NCI-H1436 treated with DMSO at 0.1 percent for 48 hours (cell line): Measurements from ENCODE around the gene WNT8B.

Experiments used
- DNase-seq: peaks from one replicate; lab custom pipeline; 2025; lab: John Stamatoyannopoulos, UW

WNT8B gene

GRCh38 chr10:100483876-100484666 is 21.3 kb downstream of the WNT8B start:
- no peak for DNase-seq

DNA sequence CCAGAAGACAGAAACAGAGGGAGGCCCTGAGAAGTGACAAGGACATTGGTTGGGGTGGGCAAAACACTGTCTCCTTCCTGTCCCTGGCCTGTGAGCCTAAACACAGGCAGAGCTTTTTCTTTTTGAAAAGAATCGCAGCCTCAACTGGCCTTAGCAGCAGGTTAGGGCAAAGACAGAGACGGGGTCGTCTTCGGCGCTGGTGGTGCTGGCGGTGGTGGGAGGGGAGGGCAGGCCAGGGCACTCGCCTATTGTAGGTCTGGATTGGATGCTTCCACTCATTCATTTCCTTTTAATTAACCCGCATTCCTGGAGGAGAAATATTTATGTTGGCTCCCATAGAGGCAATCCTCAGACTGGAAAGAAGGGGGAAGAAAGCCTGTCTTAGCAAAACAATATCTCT is 22.6 kb downstream of the WNT8B start:
- DNase-seq: no peak

DNA sequence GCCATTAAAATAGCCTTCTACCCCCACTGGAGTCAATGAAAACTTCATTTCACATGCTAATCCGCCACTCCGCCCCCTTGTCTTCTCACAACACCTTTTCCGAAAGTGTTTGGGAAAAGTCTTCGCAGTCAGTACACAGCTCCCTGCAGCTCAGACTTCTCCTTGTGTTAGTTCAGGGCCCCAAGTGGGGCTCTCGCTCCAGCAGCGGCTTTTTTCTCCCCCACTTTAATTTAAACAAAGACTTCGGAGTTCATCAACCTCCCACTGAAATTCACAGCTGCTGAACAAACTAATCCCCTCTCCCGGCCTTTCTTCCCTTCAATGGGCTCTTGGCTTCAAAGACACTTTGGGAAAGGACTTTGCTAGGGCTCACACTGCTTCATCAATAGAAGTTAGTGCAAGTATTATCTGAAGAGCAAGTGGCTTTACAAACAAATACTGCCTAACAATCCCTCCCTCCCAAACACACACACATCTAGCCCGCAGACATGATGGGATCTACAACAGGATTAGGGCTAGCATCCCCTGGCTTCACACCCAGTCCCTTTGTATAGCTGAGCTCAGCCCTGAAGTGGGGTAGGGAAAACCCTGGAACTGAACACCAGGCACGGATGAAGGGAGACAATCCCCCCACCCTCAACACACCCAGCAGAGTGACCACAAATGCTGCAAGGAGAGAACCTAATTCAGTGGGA is 23.1 kb downstream of the WNT8B start:
- no peak for DNase-seq

DNA sequence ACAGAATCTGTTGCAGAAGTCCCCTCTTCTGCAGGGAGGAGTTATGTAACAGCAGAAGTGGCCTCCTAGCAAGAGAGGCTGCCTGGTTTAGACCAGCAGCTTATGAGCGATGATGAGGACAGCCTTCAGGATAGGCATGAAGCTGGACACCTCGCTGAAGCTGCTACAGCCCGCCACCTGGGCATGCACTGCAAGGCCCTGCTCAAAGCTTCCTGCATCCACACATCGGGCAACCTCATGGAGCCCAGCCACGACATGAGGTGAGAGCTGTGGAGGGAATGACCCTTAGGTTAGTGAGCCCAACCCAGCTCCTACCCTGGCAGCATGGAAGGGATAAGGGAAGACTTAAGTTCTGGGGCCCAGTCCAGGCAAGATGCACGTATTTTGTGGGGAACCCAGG is 24.7 kb downstream of the WNT8B start:
- DNase-seq: no peak

GRCh38 chr10:100489396-100489795 is 26.6 kb downstream of the WNT8B start:
- DNase-seq: no peak

- no peak for DNase-seq
Observed at GRCh38 chr10:100490531-100490930, 27.7 kb downstream of the WNT8B start.

DNA sequence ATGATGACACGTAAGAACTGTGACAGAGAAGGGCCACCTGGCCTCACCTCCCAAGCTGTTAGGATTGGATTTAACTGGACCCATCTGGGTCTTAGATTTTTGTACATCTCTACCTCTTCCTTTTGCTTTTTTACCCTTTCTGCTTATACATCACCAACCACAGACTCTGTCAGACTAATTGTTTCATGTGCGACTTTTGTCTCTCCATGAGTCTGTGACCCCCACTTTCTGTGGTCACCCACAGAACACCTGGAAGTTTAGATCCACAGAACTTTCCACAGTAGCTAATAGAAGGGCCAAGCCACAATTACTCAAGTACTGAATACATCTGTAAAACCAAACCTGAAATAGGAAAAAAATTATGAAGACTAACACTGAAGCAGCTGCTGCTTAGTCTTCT is 33.8 kb downstream of the WNT8B start:
- DNase-seq: no peak

- no peak for DNase-seq
Observed at GRCh38 chr10:100498059-100498458, 35.2 kb downstream of the WNT8B start.

DNA sequence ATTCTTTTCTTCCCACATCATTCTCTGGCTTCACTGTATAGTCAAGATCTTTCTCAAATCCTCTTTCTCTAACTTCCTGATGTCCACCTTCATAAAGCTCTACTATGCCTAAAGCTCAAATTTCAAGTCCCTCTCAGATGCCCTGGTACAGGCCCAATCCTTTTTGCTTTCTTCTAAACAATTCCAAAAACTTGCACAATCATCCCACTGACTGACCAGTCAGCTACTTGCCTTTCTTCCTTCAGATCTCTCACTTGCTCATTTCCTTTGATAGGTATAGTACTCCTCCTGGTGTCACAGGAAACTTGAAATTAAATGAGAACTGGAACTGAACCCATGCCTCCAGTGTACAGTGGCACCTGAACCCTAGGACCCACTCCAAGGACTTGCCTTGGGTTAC is 38.6 kb downstream of the WNT8B start:
- DNase-seq: no peak

- DNase-seq: no peak
Observed at GRCh38 chr10:100502926-100503494, 40.2 kb downstream of the WNT8B start.

GRCh38 chr10:100504096-100504495 is 41.3 kb downstream of the WNT8B start:
- DNase-seq: no peak

DNA sequence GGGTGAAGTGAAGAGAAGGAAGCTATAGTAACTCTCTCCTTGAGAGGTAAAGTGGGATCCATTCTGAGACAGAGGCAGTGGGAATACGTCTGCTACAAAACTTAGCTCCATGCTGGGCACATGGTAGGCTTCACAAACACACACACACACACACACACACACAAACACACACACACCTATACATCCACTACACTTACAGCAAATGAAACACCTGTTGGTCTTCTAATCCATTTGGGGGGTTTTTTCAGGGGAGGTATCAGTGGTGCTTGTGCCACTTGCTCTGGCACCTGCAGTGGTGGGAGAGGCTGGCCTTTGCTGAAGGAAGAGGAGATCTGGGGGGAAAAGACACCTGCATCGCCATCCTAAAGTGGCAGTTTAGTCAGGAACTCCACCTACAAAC is 42.4 kb downstream of the WNT8B start:
- no peak for DNase-seq

- DNase-seq: no peak
Observed at GRCh38 chr10:100506596-100507356, 44.0 kb downstream of the WNT8B start.

GRCh38 chr10:100507357-100507732 is 44.5 kb downstream of the WNT8B start:
- DNase-seq: no peak

DNA sequence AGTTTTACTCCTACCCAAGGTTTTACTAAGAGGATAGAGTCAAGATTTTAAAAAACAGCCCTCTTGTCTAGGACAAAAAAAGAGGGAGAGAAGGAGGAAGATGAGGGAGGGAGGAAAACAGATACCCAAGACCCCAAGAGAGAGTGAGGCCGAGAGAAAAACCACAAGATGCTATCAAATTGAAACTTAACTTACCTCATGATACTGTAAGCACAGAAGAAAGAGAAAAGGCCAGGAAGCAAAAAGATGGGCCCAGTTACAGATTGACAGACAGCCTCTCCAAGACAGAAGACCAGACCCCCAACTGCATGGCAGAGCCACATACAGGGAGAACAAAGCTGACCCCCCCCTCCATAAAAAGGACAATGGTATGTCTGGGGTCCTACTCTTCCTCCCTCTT is 45.5 kb downstream of the WNT8B start:
- DNase-seq: no peak

DNA sequence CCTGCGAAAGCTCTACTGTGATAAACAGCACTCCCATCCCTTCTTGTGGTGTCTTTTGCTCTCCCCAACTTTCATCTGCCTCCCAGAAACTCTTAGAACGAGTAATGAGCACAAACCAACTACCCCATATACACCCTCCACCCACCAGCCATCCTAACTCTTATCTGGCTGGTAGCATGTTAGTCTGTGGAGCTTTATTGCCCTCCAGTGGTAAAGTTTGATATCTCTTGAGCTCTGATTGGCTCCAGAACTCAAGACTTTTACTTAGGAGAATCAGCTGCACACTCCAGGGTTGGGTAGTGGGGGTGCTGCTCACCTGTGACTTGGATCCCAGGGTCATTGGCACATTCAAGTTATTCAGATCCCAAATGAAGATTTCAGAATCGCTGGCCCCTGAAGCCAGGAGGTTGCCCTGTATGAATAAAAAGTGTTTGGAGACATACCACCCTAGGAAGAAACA is 45.9 kb downstream of the WNT8B start:
- DNase-seq: no peak

GRCh38 chr10:100509241-100509840 is 46.5 kb downstream of the WNT8B start:
- DNase-seq: no peak

- no peak for DNase-seq
Observed at GRCh38 chr10:100510533-100511308, 47.9 kb downstream of the WNT8B start.

GRCh38 chr10:100515612-100516011 is 52.8 kb downstream of the WNT8B start:
- no peak for DNase-seq

DNA sequence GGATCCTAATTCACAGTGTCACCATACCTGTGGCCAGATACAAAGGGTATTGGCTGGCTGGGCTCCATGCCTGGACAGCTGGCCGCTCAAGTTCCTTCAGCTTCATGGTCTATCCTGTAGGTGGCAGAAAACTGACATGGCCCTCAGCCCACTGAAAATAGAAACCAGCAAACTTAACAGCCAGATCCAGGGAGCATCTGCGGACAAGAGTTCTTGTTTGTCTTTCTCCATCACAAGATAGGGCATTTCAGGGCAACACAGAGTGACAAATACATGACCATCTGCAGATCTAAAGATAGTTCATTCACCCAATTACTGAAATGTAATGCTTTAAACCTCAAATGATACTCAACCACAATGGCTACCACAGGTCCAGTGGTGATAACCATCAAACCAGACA is 54.0 kb downstream of the WNT8B start:
- DNase-seq: no peak

- no peak for DNase-seq
Observed at GRCh38 chr10:100518761-100519241, 56.0 kb downstream of the WNT8B start.
